Mononuclear cell (primary cell): ENCODE results near the gene RPL11. TPM values are rescaled to one million over a fixed set of nuclear protein-coding genes. Genes with fewer than 3 reads are reported as not detected.

Experiments
- H3K27me3 ChIP-seq: 2 replicates; pipeline ENCODE4 v1.6.0; 2011; ENCODE audit warnings: low read length, control low read depth; ENCODE audit not compliant: insufficient read depth
- H3K4me1 ChIP-seq: 2 replicates; pipeline ENCODE4 v1.5.1; 2011; ENCODE audit warnings: mild to moderate bottlenecking, low read length, control low read depth; ENCODE audit not compliant: insufficient read depth
- H3K4me3 ChIP-seq: 2 replicates; pipeline ENCODE4 v1.5.1; 2011; ENCODE audit warnings: mild to moderate bottlenecking, low read length, moderate library complexity
- H3K9me3 ChIP-seq: 2 replicates; pipeline ENCODE4 v1.5.1; 2011; ENCODE audit warnings: low read depth, mild to moderate bottlenecking, control low read depth, low read length
- total RNA-seq: library from RNA; depleted of rRNA; stranded (reverse); fragments of >200 nt; gene quantifications from one replicate; pipeline ENCODE4 v1.2.3, GENCODE V29; 2012

Gene RPL11
- total RNA-seq, 1 donor = 2,123 TPM

- Histone ChIP-seq H3K4me1 (no peaks in the 10 kb centered on the region), H3K27me3 (no peaks in the 10 kb centered on the region)
Measured at GRCh38 chr1:23736437-23737134, 45.0 kb downstream of the RPL11 start.

GRCh38 chr1:23741609-23742008, 50.0 kb downstream of the RPL11 start:
- no peaks in the 10 kb centered on the region for H3K9me3 ChIP-seq
- no peak overlapping the region for H3K4me3 ChIP-seq
- no peaks in the 10 kb centered on the region for H3K27me3 ChIP-seq
- H3K4me1 ChIP-seq = peaks cover 24% of the 10 kb centered on the region

More at GRCh38 chr1:23736437-23737134, 45.0 kb downstream of the RPL11 start:
- Histone ChIP-seq H3K9me3 (no peaks in the 10 kb centered on the region), H3K4me3 (no peak overlapping the region)

GRCh38 chr1:23742670-23743286, 51.2 kb downstream of the RPL11 start:
- H3K27me3 ChIP-seq = no peaks in the 10 kb centered on the region
- peaks cover 24% of the 10 kb centered on the region for H3K4me1 ChIP-seq
- H3K4me3 ChIP-seq = peak overlapping the region; percentile 87

GRCh38 chr1:23743287-23744152, 51.9 kb downstream of the RPL11 start, which contains the start of gene ELOA:
ELOA (plus strand) TSS chr1:23743471; CDS start chr1:23743504, 33 bp downstream.
- Histone ChIP-seq H3K9me3 (no peaks in the 10 kb centered on the region), H3K4me3 (peak within 1 kb of the TSS; percentile 87), H3K27me3 (no peaks in the 10 kb centered on the region), H3K4me1 (peaks cover 24% of the 10 kb centered on the region)

More at GRCh38 chr1:23742670-23743286, 51.2 kb downstream of the RPL11 start:
- no peaks in the 10 kb centered on the region for H3K9me3 ChIP-seq

- no peaks in the 10 kb centered on the region for H3K9me3 ChIP-seq
- H3K4me1 ChIP-seq = peaks cover 24% of the 10 kb centered on the region
- no peaks in the 10 kb centered on the region for H3K27me3 ChIP-seq
- no peak overlapping the region for H3K4me3 ChIP-seq
Measured at GRCh38 chr1:23745515-23745914, 53.9 kb downstream of the RPL11 start.

Other genes with a start within 250 kb of the RPL11 start
- gene ASAP3, start 207.6 kb upstream of the RPL11 start, total RNA-seq = 0.42 TPM
- 2.7 TPM for gene E2F2, start 160.6 kb upstream of the RPL11 start, total RNA-seq
- gene ID3, start 132.3 kb upstream of the RPL11 start, total RNA-seq = 47.3 TPM
- 42.1 TPM for gene ELOA, start 51.7 kb downstream of the RPL11 start, total RNA-seq
- gene PITHD1, start 86.6 kb downstream of the RPL11 start, total RNA-seq = 63.8 TPM
- 14.7 TPM for gene LYPLA2, start 99.3 kb downstream of the RPL11 start, total RNA-seq
- 4.4 TPM for gene GALE, start 108.9 kb downstream of the RPL11 start, total RNA-seq
- gene HMGCL, start 133.6 kb downstream of the RPL11 start, total RNA-seq = 7.3 TPM
- 8.8 TPM for gene FUCA1, start 176.5 kb downstream of the RPL11 start, total RNA-seq
- 3.3 TPM for gene CNR2, start 221.6 kb downstream of the RPL11 start, total RNA-seq